Measurements from ENCODE around the gene THEM4.
"Not testable (repeated sequence)": the region's sequence is repeated elsewhere in the genome, so short reads cannot be mapped to it uniquely, and the experiment has no call there.

The THEM4 gene

DNA sequence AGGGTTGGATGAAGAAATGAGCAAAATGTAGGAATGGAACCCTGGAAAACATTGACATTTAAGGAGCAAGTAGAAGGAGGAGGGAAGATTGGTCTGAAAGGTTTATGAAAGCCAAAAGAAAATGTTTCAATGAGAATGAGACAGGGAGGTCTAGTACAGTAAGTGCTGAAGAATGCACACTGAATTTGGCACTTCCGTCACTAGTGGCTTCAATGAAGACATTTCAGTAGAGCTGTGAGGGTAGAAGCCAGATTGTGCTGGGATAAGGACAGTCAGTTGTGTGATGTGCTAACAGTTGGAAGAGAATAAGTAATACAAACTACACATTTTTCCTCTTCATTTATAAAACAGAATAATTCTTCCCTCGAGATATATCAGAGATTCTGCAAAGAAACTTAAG, 17.1 kb downstream of the THEM4 start:
- no peak for DNase-seq (ENCODE audit: low read depth)

DNA sequence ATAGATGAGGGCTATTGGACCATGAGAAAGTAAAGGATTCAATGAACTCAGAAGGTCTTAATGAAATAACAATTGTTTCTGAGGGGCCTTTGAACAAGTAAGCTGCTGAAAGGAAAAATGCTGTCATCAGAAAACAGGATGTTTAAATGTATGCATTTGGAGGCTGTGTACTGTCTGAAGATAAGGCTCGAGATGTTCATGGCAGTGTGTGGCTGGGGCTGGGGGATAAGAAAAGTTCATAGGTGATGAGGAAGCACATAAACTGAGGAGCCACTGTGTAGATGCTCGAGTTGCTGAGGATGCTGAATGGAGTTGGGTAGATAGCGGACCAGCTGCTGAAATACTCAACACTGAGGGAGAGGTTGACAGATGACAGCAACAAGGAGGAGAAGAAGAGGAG, 17.8 kb downstream of the THEM4 start:
- DNase-seq (ENCODE audit: low read depth) = no peak

DNA sequence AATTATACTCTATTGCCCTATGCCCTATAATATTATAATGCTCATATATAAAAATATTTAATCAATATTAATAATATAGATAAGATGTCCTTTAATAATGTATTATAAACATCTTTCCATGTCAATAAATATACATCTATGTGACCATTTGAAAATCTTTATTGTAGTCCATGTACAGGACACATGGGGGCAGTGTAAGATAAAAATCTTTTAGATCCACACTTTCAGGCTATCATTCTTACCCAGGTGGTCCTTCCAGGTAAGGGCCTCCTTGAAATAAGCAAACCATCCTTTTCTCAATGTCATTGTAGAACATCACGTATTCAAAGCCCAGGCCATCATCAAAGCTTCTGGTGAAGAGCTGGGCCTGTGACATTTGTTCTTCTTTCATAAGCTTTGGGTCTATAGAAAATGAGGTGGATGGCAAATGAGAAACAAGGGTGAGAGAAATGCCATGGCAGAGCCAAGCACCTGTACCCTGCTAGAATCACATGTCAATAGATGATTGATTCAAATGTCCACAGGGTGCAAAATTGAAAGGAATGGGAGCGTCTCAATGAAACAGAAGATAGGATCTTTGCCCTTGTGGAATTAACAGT, 20.2 kb downstream of the THEM4 start:
- no peak for DNase-seq (ENCODE audit: low read depth)

DNA sequence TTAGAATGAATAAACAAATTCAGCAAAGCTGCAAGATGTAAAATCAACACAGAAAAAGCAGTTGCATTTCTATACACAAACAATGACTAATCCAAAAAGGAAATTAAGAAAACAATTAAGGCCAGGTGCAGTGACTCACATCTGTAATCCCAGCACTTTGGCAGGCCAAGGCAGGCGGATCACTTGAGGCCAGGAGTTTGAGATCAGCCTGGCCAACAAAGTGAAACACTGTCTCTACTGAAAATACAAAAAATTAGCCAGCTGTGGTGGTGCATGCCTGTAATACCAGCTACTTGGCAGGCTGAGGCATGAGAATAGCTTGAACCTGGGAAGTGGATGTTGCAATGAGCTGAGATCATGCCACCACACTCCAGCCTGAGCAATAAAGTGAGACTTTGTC, 22.3 kb downstream of the THEM4 start:
- no peak for DNase-seq (ENCODE audit: low read depth)

DNA sequence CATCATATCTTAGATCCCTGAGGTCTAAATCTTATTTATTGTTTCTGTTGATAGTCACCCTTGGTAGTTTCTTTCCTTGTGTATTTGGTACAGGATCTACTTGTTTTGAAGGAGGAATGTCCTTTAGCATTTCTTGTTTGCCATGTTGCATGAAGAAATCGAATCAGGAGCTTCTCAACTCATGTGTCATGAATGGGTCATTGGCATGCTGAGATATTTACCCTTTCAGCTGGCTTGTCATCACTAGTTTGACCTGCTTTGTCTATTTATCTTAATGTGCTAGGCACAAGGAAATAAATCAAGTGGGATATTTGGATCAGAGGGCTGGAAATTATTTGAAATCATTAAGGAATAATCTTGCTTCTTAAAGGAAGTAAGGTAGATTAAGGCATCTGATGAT, 23.8 kb downstream of the THEM4 start:
- no peak for DNase-seq (ENCODE audit: low read depth)

DNA sequence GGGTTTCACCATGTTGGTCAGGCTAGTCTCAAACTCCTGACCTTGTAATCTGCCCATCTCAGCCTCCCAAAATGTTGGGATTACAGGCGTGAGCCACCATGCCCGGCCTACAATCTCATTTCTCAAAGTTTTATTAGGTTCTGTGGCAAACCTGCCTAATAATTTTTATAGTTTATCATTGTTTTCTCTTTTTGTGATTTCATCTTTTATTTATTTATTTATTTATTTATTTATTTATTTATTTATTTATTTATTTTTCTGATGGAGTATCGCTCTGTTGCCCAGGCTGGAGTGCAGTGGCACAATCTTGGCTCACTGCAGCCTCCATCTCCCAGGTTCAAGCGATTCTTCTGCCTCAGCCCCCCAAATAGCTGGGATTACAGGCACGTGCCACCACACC, 24.4 kb downstream of the THEM4 start:
- DNase-seq (ENCODE audit: low read depth) = not testable (repeated sequence)

DNA sequence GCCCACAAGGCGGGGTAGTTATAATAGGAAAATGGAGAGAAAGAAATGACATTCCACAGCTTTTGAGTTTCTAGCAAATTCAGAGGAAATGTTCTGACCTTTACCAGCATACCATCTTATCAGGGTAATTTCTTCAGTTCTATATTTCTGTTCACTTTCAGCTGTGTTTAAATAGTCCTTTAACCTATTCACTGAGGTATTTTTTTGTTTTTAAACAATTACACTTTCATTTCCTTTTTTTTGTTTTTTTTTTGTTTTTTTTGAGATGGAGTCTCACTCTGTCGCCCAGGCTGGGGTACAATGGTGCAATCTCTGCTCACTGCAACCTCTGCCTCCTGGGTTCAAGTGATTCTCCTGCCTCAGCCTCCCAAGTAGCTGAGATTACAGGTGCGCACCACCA, 24.9 kb downstream of the THEM4 start:
- not testable (repeated sequence) for DNase-seq (ENCODE audit: low read depth)

DNA sequence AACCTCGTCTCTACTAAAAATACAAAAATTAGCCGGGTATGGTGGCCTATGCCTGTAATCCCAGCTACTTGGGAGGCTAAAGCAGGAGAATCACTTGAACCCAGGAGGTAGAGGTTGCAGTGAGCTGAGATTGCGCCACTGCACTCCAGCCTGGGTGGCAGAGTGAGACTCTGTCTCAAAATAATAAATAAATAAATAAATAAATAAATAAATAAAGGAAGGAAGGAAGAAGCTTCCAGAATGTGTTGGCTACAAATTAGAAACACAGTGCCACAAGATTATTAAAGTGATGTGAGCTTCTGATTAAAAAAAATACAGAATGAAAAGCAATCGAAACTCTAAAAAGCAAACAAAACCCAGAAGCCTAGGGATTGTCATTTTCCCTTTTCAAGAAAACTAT, 25.4 kb downstream of the THEM4 start:
- DNase-seq (ENCODE audit: low read depth) = not testable (repeated sequence)

DNA sequence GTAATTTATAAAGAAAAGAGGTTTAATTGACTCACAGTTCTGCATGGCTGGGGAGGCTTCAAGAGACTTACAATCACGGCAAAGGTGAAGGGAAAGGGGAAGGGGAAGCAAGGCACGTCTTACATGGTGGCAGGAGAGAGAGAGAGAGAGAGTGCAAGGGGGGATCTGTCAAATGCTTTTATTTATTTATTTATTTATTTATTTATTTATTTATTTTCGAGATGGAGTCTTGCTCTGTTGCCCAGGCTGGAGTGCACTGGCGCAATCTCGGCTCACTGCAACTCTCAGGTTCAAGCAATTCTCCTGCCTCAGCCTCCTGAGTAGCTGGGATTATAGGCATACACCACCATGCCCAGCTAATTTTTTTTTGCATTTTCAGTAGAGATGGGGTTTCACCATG, 26.4 kb downstream of the THEM4 start:
- DNase-seq (ENCODE audit: low read depth) = not testable (repeated sequence)

DNA sequence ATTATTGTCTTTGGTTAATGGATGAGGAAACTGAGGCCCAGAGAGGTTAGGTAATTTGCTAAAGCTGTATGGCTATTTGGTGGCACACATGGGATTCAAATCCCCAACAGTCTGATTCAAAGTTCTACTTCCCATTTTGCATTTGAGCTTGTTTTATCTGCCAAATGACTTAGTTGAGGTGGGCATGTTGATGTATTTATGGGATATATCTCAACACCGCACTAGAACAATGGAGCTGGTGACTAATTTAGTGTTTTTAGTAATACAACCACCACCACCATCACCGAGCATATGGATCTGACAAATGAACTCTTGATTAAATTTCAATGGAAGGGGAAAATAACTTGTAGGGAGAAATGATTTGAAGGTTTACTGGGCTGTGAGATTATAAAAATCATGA, 26.8 kb downstream of the THEM4 start:
- no peak for DNase-seq (ENCODE audit: low read depth)

DNA sequence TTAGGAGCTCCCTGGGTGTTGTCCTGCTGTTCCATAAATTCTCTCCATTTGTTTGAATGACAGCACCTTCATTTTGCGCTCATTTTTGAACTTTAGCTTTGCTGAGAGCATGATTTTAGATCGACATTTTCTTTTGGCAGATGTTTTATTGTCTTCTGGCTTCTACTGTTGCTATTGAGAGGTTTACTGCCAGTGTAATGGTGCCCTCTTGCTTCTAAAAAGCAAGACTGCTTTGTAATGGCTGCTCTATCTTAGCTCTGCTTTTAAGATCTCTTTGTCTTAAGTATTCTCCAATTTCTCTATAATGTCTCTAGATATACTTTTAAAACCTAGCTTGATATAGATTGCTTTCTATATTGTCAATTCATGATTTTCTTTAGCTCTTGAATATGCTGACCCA, 27.8 kb downstream of the THEM4 start:
- no peak for DNase-seq (ENCODE audit: low read depth)

DNA sequence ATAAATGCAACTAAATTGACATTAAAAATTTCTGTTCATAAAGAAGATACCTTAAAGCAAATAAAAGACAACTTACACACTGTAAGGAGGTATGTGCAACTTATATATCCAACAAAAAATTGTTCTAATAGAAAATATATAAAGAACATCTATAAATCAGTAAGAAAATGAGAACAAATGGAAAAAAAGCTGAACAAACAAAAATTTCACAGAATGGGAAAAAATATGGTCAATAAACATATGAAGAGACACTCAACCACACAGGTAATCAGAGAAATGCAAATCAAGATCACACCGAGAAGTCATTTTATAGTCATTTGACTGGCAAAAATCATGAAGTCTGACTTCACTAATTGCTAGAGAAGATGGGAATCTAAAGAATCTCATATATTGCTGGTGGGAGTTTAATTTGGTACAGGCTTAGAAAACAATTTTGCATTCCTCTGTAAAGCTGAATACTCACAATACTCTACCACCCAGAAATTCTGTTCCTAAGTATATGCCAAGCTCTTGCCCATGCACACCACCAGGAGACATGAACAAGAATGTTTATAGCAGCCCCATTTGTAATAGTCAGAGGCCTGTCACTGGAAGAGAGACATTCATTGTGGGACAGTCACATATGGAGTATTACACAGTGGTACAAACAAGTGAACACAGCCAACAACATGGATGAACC, 33.8 kb downstream of the THEM4 start:
- no peak for DNase-seq (ENCODE audit: low read depth)

DNA sequence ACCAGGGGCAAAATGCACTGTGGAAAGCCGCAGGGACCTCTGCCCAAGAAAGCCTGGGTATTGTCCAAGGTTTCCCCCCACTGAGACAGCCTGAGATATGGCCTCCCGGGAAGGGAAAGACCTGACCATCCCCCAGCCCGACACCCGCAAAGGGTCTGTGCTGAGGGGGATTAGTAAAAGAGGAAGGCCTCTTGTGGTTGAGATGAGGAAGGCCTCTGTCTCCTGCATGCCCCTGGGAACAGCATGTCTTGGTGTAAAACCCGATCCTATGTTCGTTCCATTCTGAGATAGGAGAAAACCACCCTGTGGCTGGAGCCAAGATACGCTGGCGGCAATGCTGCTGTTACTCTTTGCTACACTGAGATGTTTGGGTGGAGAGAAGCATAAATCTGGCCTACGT, 36.5 kb downstream of the THEM4 start:
- not testable (repeated sequence) for DNase-seq (ENCODE audit: low read depth)

DNA sequence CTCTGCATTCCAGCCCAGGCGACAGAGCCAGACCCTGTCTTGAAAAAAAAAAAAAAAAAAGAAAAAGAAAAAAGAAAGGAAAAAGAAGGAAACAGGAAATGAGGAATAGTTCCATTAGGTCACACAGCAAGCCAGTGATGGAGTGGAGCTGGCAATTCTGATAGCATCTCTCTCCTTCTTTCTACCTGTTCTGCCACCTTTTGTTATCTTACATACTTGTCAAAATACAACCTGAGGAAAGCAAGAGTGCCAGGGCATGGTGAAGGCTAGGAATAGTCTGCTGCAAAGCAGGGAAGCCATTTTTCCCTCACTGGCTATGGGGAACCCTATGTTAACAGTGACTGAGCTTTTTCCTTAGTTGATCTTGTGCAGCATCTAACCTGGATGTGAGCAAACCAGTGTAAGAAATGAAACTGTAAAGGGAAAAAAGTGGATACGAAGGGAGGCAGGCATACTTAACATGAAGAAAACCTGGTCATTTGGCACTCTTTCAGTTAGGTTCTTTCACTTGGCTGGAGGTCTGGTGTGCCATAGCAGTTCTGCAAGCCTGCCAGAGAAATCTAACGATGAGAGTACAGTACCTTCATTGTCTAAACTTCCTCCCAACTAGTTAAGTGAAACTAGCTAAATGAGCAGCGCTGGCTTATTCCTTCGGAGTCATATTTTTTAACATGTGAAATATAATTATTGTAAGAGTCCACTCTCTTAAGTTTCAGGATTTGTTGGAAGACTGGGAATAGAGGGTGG, 37.9 kb downstream of the THEM4 start:
- DNase-seq (ENCODE audit: low read depth) = no peak

DNA sequence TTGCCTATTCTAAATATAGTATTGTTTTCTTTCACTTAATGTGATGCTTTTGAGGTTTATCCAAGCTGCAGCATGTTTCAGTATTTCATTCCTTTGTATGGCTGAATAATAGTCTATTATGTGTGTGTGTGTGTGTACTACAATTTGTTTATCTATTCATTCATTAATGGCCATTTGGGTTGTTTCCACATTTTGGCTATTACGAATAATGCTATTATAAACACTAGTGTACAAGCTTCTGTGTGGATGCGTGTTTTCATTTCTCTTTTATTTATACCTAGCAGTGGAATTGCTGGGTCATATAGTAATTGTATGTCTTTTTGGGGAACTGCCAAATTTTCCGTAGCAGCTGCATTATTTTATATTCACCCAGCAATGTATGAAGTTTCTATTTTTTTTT, 40.8 kb downstream of the THEM4 start:
- DNase-seq (ENCODE audit: low read depth) = no peak

DNA sequence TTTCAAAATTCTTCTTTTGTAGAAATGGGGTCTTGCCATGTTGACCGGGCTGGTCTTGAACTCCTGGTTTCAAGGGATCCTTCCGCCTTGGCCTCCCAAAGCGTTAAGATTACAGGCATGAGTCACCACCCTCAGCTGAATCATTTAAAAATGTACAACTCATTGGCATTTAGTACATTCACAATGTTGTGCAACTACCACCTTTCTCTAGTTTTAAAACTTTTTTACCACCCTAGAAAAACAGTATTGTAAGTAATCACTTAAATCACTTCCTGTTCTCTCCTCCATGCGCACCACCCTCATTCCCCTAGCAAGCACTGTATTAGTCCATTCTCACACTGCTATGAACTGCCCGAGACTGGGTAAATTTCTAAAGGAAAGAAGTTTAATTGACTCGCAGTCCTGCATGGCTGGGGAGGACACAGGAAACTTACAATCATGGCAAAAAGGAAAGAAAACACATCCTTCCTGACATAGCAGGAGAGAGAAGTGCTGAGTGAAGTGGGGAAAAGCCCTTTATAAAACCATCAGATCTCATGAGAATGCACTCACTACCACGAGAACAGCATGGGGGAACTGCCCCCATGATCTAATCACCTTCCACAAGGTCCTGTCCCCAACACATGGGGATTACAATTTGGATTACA, 41.4 kb downstream of the THEM4 start:
- DNase-seq (ENCODE audit: low read depth) = no peak

DNA sequence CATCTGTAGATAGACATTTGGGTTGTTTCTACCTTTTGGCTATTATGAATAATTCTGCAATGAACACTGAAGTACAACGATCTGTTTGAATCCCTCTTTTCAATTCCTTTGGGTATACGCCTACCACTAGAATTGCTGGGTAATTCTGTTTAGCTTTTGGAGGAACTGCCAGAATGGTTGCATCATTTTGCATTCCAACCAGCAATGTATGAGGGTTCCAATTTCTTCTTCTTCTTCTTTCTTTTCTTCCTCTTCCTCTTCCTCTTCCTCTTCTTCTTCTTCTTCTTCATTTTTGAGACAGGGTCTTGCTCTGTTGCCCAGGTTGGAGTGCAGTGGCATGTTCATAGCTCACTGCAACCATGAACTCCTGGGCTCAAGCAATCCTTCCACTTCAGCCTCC, 42.0 kb downstream of the THEM4 start:
- DNase-seq (ENCODE audit: low read depth) = no peak

DNA sequence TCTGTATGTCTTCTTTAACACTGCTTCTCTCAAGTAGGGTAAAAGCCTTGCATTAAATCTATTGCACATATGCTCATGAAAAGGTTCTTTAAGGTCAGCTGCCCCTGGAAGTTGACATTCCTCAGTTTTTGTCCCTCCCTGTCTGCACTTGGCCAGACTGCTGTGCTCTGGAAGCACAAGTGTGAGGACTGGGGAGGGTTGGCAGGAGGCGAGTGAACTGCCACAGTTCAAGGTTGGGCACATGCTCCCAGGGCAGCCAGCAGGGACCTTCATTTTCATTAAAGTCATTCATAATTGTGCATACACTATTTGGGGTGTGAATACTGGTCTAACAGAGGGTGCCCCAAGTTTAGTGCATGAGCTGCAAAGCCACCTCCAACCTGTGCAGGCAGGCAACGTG, 44.9 kb downstream of the THEM4 start:
- no peak for DNase-seq (ENCODE audit: low read depth)

DNA sequence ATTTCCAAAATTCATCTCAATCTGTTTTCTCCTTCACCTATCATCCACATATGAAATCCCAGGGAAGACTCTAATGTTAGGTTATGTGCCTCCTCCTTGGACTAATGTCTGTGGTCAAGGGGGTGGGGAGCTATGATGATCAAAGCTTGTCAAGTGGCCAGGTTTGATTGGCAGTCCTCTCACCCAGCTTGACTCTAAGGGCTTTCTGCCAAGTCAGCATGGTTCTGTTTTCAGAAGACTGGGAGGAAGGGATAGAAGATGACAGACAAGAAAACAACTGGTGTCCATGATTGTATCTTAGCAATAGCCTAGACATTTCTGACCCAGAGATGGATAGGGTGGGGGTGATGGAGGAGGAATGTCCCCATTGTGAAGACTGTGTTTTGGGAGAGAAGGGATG, 46.7 kb downstream of the THEM4 start:
- no peak for DNase-seq (ENCODE audit: low read depth)

DNA sequence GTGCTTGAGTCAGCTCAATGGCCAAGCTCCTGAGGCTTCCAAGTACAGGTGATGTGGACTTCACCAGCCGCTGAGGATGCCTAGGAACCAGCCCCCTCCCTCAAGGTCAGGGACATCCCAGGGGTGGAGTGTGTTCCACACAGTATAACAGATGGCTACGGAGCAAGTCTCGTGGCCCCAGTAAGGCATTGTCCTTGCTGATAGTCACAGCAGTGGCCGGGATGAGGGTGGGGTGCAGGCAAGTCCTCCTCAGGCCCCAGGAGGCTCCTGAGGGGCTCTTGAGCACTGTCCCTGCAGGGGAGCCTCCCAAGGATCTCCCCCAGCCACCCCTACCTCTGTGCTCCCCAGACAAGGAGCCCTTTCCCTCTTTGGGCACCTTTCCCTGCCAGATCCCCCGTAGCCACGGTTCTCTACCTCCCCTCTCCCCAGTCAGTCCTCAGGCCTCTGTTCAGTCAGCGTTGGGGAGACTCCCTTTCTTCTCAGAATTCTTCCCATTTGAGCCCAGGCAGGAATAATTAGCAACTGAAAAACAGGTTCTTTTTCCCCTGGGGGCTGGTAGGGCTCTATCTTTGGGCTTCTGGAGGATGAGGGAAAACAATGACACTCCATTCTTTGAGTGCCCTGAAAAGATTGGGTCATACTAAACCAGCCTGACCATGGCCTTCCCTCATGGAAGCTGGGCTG, 48.7 kb downstream of the THEM4 start:
- no peak for DNase-seq (ENCODE audit: low read depth)

DNA sequence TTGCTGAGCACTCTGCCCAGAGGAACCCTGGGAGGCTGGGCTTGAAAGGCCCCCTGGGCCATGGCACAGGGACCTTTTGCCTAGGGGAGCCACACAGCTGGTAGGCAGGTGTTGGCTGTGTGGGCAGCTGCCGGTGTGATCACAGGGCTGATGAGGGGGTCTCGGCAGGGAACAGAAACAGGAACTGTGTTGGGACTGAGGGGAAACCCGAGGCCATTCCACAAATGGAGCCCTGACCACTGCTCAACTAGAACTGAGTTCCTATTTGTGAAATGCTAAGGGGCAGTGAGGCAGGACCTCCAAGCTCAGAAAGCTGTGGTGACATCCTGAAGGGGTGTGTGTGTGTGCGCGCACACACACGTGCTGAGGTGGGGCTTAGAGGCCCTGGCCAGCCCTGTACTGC, 49.4 kb downstream of the THEM4 start:
- DNase-seq (ENCODE audit: low read depth) = no peak

DNA sequence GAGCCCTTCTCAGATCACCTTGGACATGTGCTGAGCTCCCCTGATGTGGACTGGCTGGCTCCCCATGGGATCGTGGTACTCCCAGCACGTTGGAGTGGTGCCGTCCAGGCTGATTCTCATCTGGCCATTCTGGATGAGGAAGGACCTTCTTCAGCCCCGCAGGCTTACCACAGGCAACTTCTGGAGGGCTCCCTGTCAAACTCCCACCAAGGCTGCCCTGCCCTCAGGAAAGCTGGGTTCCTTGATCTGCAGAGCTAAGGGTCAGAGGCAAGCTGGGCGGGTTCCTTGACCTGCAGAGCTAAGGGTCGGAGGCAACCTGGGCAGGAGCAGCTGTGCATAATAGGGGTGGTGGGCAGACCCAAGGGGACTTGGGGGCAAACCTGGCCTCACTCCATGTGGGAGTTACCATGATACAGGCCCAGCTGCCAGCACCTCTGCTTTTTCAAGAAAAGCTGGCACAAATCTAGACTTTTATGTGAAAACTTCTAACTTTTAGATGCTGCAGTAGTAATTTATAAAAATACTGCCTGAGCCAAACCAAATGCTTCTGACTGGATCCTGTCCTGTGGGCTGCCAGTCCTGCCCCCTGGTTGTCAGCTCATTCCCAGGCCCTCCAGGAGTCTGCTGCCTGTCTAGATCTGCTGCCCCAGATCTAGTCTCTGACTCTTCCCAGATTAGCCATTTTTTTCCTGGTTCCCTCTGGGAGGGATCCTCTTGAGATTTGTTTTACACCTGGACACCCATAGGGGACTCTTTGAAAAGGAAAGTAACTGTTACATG, 50.2 kb downstream of the THEM4 start:
- no peak for DNase-seq (ENCODE audit: low read depth)

Data from stimulated activated CD8-positive, alpha-beta memory T cell treated with anti-CD3 and anti-CD28 coated beads, Interleukin-12 subunit alpha, Interleukin-12 subunit beta, amount 100 ng/mL, for 1 hour (primary cell).